SKM-1 (cell line): ENCODE measurements around the gene TARM1.
A peak's percentile ranks its signal among the peaks of the same experiment; 100 is the strongest.
"Not testable (repeated sequence)": the region's sequence is repeated elsewhere in the genome, so short reads cannot be mapped to it uniquely, and the experiment has no call there.

Experiments used
- DNase-seq: peaks from one replicate; lab custom pipeline; 2025; ENCODE audit not compliant: unreplicated experiment; lab: John Stamatoyannopoulos, UW

Gene TARM1

DNA sequence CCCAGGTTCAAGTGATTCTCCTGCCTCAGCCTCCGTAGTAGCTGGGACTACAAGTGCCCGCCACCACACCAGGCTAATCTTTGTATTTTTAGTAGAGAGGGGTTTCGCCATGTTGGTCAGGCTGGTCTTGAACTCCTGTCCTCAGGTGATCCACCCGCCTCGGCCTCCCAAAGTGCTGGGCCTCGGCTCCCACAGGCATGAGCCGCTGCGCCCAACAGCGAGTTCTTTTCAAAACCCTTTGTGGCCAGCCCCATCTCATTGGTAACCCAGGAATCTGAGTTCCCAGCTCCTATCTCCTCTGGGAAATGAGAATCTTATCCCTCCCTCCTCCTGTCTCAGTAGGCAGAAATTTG, 18.7 kb upstream of the TARM1 start:
- DNase-seq = not testable (repeated sequence)

DNA sequence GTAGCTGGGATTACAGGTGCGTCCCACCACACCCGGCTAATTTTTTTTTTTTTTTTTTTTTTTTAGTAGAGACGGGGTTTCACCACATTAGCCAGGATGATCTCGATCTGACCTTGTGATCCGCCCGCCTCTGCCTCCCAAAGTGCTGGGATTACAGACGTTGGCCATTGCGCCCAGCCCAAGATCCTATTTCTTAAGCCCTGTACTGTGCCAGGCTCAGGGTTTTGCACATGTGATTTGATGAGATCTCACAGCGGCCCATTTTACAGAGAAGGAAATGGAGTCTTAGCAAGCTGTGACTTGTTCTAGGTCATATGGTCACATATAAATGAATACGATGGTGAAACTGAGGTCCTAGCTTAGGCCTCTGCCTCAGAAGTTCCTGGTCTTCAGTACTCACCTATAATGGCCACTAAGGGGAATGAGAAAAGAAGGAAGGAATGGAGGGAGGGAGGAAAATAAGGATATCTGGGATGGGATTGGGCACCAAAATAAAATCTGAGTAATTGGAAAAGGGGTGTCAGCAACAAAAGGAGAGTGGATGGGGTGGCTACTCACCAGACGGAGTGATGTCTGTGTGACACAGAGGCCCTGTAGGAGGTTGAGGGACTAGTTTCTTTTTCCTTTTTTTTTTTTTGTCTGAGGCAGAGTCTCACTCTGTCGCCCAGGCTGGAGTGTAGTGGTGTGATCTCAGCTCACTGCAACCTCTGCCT, 18.2 kb upstream of the TARM1 start:
- DNase-seq = no peak

DNA sequence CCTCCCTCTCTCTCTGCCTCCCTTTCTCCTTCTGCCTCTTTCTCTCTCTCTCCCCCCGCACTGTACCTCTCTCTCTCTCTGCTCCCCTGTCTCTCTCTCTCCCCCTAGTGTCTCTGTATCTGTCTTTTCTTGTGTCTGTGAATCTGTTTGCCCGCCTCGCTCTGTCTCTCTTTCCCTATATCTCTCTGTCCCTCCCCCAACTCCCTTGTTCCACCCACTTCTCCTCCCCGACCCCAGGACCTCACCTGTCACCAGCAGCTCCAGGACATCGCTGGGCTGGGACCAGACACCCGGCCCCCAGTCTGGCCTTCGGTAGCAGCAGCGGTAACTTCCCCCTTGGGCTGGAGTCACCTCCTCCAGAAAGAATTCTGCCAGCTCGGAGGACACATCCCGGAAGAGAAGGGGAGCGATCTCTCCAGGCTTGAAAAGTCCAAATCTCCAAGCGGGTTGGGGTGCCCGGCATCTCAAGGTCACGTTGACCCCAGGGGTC, 15.5 kb upstream of the TARM1 start:
- DNase-seq = no peak

DNA sequence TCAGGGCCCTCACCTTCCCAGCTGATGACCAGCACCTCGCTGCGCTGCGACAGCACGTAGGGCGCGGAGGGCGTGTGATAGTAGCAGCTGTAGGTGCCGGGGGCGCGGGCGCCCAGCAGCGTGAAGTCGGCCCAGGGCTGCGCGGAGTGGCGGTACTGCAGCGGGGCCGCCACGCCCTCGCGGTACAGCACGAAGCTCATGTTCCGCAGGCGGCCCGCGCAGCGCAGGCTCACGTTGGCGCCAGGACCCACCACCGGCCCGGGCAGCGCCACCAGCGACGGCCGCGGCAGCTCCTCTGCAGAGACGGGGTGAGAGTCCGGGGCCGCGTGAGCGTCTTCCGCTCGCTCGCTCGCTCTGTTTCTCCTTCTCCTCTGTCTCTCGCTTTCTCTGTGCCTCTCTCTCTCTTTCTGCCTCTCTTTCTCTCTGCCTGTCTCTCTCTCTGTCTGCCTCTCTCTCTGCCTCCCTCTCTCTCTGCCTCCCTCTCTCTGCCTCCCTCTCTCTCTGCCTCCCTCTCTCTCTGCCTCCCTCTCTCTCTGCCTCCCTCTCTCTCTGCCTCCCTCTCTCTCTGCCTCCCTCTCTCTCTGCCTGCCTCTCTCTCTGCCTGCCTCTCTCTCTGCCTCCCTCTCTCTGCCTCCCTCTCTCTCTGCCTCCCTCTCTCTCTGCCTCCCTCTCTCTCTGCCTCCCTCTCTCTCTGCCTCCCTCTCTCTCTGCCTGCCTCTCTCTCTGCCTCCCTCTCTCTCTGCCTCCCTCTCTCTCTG, 14.9 kb upstream of the TARM1 start:
- not testable (repeated sequence) for DNase-seq

DNA sequence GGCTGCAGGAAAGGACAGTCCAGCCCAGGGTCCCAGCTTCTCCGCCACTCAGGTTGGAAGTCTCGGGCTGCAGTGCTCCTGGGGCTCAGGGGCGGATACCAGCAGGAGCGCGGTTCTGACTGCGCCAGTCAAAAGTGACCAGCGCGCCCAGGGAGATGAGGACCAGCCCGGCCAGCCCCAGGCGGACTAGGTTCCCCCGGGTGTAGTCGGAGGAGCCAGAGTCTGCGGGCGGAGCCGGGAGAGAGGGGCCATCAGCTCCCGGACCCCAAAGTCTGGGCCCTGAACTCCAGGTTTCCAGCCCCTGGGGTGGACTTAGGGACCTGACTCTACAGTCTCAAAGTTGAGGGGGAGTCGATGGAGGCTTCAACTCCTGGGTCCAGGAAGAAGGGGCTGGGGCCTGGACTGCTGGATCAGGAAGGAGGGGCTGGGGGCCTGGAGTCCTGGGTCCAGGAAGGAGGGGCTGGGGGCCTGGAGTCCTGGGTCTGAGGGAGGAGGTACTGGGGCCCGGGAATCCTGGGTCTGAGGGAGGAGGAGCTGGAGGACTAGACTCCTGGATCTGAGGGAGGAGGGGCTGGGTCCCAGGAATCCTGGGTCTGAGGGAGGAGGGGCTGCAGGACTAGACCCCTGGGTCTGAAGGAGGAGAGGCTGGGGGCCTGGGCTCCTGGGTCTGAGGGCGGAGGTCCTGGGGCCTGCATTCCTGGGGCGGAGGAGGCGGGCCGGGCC, 14.1 kb upstream of the TARM1 start:
- no peak for DNase-seq

DNA sequence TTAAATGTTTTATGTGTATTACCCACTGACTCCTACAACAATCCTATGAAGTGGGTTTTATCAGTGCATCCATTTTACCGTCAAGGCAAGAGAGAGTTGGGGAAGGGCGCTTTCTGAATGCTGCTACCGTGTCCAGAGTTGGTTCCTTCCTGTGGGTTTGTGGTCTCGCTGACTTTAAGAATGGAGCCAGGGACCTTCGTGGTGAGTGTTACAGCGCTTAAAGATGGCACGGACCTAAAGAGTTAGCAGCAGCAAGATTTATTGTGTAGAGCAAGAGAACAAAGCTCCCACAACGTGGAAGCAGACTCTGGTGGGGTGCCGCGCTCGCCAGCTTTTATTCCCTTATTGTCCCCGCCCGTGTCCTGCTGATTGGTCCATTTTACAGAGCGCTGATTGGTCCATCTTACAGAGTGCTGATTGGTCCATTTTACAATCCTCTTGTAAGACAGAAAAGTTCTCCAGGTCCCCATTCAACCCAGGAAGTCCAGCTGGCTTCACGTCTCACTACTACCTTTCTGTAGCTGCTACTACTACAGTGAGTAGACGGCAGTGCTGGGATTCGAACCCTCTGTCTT, 13.3 kb upstream of the TARM1 start:
- no peak for DNase-seq

DNA sequence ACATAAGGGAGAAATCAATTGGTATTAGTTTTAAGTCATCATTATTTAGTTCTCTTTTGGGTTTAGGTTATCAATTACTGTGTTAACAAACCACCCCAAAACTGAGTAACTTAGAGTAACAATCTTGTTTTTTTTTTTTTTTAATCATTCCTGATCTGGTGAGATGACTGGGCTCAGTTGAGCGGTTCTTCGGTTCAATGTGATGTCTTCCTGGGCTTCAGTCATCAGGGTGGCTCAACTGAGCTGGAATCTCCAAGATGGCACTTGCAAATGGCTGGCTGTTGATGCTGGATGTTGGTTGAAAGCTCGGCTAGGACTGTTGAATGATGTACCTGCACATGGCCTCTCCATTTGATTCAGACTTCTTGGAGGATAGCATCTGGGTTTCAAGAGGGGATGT, 3.2 kb upstream of the TARM1 start:
- no peak for DNase-seq

DNA sequence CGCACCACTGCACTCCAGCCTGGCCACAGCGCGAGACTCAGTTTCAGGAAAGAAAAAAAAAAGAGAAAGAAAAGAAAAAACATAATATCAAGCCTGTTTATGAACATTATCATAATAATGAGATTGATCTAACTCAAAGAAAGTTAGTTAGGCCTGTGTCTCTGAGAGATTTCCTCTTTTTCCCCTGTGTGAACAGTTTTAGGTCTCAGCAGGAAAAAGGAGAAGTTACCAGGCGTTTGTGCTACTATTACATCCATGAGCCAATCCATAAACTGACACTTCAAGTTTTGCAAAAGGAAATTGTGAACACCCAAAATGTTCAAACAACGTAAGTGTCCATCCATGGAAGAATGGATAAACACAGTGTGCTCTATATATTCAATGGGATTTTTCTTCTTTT, 3.8 kb downstream of the TARM1 start:
- DNase-seq = peak; percentile 47

DNA sequence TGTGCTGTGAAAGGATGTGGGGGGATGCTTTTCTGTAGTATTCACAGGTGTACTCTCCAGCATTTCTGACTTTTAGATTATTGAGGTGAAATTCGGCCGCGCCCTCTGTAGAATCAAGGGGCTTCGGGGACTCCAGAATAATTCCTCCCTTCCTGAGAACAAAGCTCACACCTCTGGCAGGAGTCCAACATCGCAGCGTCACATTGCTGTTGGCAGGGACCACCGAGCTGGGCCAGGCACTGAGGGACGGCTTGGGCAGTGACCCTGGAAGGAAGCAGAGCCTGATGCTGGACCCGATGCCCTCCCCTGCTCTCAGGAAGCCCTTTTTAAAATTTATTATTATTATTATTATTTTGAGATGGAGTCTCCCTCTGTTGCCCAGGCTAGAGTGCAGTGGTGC, 6.3 kb downstream of the TARM1 start:
- DNase-seq = no peak

DNA sequence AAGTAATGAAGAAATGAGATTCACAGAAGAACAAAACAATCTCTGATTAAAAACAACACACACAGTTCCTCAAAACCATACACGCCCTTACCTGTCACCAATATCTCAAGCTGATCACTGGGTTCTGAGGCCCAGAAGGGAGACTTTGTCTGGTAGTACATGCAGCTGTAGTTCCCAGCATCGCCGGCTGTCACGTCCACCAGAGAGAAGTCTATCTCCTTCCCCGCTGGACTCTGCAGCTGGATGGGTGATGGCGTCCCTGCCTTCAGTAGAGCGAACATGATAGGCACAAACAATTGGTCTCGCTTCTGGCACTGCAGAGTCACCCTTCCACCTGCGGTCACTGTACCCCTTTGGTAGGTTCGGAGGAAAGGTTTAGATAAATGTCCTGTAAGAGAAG, 7.3 kb downstream of the TARM1 start:
- DNase-seq = no peak

DNA sequence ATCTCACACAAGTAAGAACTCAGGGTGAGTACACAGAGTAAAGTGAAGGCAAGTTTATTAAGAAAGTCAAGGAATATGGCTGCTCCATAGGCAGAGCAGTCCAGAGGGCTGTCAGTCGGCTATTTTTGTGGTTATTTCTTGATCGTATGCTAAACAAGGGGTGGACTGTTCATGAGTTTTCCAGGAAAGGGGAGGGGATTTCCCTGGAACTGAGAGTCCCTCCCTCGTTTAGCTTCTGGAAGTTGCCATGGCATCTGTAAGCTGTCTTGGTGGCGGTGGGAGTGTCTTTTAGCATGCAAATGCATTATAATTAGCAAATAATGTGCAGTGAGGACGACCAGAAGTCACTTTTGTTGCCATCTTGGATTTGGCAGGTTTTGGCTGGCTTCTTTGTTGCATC, 11.7 kb downstream of the TARM1 start:
- no peak for DNase-seq

DNA sequence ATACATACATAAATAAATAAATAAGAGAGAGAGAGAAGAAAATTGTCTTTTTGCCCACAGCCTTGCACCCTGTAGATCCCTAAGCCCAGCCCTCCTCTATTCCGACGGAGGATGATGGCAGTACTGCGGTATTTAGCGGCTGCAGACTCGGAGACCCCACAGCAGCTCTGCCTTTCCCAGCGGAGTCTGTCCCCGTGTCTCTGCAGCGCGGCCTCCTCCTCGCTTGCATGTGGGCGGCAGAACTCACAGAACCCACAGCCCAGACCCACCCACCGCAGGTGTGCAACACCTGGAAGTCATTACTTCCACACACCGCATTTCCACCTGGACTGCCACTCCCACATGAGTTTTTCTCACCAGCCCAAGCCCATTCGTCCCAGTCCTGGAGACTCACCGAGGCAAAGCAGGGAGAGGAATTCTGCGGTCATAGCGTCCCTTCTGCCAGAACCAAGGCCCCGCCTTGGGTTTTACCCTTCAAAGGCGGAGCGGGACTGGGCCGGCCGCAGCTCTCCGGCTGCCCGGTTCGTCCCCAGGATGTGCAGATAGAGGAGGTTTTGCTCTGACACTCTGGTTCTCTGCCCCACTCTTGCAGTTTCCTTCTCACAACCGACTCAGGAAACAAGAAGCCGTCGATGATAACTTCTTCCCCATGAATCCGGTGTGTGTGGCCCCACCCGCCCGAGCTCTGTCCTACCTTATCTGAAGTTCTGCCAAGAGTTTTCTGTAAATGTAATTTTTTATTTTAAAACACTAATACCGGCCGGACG, 17.6 kb downstream of the TARM1 start, which contains the start of gene VSTM1:
Gene VSTM1 (minus strand): TSS at position 548 of the 767 bp plus-strand sequence. CDS start 120 bp downstream, at position 428.
- DNase-seq = no peak

DNA sequence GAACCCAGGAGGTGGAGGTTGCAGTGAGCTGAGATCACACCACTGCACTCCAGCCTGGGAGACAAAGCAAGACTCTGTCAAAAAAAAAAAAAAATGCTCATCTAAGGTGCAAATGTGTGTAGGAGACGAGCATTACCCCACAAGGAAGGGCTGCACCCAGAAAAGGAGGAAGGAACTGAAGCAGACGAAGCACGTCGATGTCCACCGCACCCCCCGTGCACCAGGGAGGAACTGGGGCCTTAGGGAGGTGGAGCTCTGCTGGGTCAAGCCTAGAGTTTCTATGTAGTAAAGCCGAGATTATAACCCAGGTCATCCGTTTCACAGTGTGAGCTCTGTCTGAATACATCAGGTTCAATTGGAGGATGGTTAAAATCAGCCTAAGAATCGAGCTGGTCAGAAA, 18.5 kb downstream of the TARM1 start:
- peak; percentile 54 for DNase-seq

DNA sequence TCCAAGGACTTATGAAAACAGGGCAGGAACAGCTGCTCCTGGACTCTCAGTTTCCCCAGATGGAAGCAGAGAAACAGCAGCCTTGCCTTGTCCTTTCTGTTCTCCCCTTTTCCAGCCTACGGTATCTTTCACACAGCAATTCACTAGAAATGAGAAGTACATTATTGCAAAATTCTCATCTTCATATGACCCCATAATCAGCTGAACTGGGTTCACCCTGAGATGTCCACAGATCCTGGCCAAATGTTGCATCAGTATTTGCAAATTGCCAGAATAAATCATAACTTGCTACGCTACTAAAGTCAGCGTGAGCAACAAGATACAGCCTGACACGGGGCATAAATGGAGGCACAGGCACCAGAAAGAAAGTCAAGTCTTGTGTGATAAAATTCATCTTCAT, 33.5 kb downstream of the TARM1 start:
- no peak for DNase-seq

DNA sequence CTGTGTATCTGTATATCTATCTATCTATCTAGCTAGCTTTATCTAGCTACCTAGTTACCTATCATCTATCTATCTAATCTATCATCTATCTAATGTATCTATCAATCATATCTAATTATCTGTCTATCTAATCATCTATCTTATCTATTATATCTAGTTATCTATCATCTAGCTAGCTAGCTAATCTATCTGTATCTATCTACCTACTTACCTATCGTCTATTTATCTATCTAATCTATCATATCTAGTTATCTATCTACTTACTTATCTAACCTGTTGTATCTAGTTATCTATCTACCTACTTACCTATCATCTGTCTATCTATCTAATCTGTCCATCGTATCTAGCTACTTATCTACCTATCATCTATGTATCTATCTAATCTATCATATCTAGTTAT, 35.4 kb downstream of the TARM1 start:
- DNase-seq = no peak

DNA sequence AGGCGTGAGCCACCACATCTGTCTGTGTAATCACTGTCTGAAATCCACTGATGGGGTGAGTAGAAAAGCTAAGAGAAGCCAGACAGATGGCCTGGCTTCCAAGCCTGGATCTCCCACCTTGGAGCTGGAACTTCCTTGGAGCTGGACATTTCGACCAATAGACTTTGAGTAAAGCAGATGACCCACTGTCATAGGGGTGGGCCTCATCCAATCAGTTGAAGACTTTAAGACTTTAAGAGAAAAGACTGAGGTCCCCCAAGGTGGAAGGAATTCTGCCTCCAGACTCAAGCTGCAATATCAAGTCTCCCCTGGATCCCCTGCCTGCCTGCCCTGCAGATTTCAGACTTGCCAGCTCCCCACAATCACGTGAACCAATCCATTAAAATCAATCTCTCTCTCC, 38.2 kb downstream of the TARM1 start:
- DNase-seq = no peak

DNA sequence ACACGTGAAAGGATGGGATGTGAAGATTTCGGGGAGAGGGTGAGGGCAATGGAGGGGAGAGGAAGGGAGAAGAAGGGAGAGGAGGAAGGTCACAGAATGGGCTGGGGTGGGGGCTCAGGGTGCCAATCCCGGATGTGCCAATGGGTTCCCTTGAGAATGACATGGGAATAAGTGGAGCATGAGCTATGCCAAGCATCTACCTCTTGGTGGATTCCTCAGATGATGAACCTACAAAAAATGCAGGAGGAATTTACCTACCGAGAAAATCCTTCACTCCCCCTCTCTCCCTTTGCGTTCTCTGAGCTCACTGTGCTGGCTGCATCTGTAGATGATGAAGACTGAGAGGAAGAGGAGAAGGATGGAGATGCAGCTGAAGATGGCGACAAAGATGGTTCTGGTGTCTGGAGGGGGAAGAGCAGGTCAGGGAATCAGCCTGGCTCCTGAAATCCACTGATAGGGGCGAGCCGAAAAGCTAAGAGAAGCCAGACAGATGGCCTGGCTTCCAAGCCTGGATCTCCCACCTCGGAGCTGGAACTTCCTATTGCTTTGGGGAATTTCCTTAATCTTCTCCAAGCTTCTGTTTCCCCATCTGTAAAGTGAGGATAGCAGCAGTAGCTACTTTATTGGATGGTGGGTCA, 39.1 kb downstream of the TARM1 start:
- DNase-seq = no peak

DNA sequence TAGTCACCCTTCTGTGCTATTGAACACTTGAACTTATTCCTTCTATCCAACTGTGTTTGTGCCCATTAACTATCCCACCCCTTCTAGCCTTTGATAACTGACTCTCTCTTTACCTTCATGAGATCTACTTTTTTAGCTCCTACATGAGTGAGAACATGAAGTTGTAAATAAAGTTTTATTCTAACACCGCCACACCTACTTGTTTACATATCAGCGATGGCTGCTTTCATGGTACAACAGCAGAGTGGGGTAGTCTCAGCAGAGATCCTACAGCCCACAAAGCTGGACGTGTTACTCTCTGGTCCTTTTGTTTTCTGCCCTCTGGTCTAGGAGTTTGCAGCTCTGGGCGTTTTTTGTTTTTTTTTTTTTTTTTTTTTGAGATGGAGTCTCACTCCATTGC, 41.2 kb downstream of the TARM1 start:
- DNase-seq = no peak

DNA sequence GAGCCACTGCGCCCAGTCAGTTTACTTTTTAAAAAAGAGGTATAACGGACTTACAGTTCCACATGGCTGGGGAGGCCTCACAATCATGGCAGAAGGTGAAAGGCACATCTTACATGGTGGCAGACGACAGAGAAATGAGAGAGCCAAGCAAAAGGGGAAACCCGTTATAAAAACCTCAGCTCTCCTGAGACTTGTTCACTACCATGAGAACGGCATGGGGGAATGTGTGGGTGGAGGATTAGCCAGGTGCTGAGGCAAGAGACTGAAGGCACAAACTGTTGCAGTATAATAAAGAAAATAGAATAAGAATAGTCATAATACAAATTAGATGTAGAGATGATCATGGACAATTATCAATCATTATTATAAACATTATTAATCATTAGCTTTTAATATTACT, 44.6 kb downstream of the TARM1 start:
- DNase-seq = not testable (repeated sequence)
